Keratinocyte (primary cell): ENCODE data around the gene CYP39A1. TPM values are rescaled to one million over a fixed set of nuclear protein-coding genes. Genes with fewer than 3 reads are reported as not detected.

ENCODE experiments used
- DNase-seq: peaks from one replicate; pipeline ENCODE4 v3.0.0-alpha.2; 2011; ENCODE audit warnings: low read depth, missing footprints, low spot score
- FAIRE-seq: peaks from 2 replicates; lab custom pipeline; 2011; peaks lifted over from hg19 to GRCh38; lab: Jason Lieb, UNC
- H2AFZ ChIP-seq: 2 replicates; pipeline ENCODE4 v1.6.0; 2012; ENCODE audit warnings: low read length, control low read depth, inconsistent platforms; ENCODE audit not compliant: control insufficient read depth
- H3K27ac ChIP-seq: 2 replicates; pipeline ENCODE4 v1.5.1; 2011; ENCODE audit warnings: low read length; ENCODE audit not compliant: control insufficient read depth, insufficient read depth
- H3K27me3 ChIP-seq: 3 replicates; pipeline ENCODE4 v1.6.0; 2011; ENCODE audit warnings: low read length; ENCODE audit not compliant: control insufficient read depth, insufficient read depth; ENCODE audit errors: extremely low read depth
- H3K36me3 ChIP-seq, 2 experiments: 2 replicates in 1 of 2; 3 replicates in 1 of 2; pipeline ENCODE4 v1.5.1; 2011; ENCODE audit warnings: low read length in 2 of 2, mild to moderate bottlenecking in 1 of 2; ENCODE audit not compliant: control insufficient read depth in 2 of 2, insufficient read depth in 2 of 2; ENCODE audit errors: extremely low read depth in 1 of 2
- H3K4me1 ChIP-seq: 3 replicates; pipeline ENCODE4 v1.5.1; 2011; ENCODE audit warnings: low read length; ENCODE audit not compliant: control insufficient read depth, insufficient read depth; ENCODE audit errors: extremely low read depth
- H3K4me2 ChIP-seq: 3 replicates; pipeline ENCODE4 v1.6.0; 2011; ENCODE audit warnings: low read depth, low read length; ENCODE audit not compliant: control insufficient read depth, insufficient read depth; ENCODE audit errors: extremely low read depth
- H3K4me3 ChIP-seq, 3 experiments: fragments of 200-600 bp in 1 of 3; sonication (generic) in 1 of 3; 2 replicates in 2 of 3; 3 replicates in 1 of 3; pipeline ENCODE4 v1.5.1; 2011 to 2016; ENCODE audit warnings: low read length in 3 of 3, mild to moderate bottlenecking in 3 of 3, control low read depth in 2 of 3, inconsistent platforms in 1 of 3, low read depth in 1 of 3, mixed read lengths in 1 of 3, mixed run types in 1 of 3, moderate library complexity in 1 of 3; ENCODE audit not compliant: control insufficient read depth in 2 of 3, insufficient read depth in 2 of 3; ENCODE audit errors: extremely low read depth in 1 of 3
- H3K79me2 ChIP-seq: 2 replicates; pipeline ENCODE4 v1.6.0; 2012; ENCODE audit warnings: low read length; ENCODE audit not compliant: control insufficient read depth, insufficient read depth
- H3K9ac ChIP-seq: 3 replicates; pipeline ENCODE4 v1.6.0; 2011; ENCODE audit warnings: low read length; ENCODE audit not compliant: control insufficient read depth, insufficient read depth; ENCODE audit errors: extremely low read depth
- H3K9me1 ChIP-seq: 3 replicates; pipeline ENCODE4 v1.6.0; 2011; ENCODE audit warnings: low read length; ENCODE audit not compliant: control insufficient read depth, insufficient read depth; ENCODE audit errors: extremely low read depth
- H3K9me3 ChIP-seq: 2 replicates; pipeline ENCODE4 v1.5.1; 2012; ENCODE audit warnings: low read depth, low read length; ENCODE audit not compliant: control insufficient read depth
- H4K20me1 ChIP-seq: 3 replicates; pipeline ENCODE4 v1.6.0; 2011; ENCODE audit warnings: low read length; ENCODE audit not compliant: control insufficient read depth, insufficient read depth; ENCODE audit errors: extremely low read depth
- EZH2 ChIP-seq: IDR thresholded peaks from one replicate; pipeline ENCODE4 v1.6.1; 2012; ENCODE audit warnings: inconsistent platforms, mild to moderate bottlenecking, low read length, moderate library complexity
- dilution Hi-C: fragments of 300-500 bp; cut with MboI; formaldehyde crosslinking; loops from one replicate; pipeline ENCODE4 v1.7.0; 2020; ENCODE audit warnings: low sequenced_read_pairs; ENCODE audit not compliant: extremely low pct_ligation_motif_present
- polyA plus RNA-seq, 5 experiments: library from polyadenylated mRNA; depleted of rRNA in 3 of 5; stranded (reverse) in 3 of 5; stranded (forward) in 1 of 5; unstranded in 1 of 5; fragments of >200 nt; gene quantifications; 1 replicate in 1 of 5; 2 replicates in 3 of 5; 3 replicates in 1 of 5; pipeline versions ENCODE4 v1.2.1 to v1.2.3, GENCODE V29; 2011 to 2012; ENCODE audit warnings: missing spikeins in 2 of 5, low read depth in 1 of 5, low replicate concordance in 1 of 5
- TF ChIP-seq, protein P1 (sequence below), 3 experiments: IDR thresholded peaks in 1 of 3; conservative IDR thresholded peaks in 1 of 3; optimal IDR thresholded peaks in 1 of 3; 2 replicates in 2 of 3; 3 replicates in 1 of 3; pipeline versions ENCODE3 to v1.5.1; 2011; ENCODE audit warnings: low read length in 3 of 3, mild to moderate bottlenecking in 3 of 3, moderate library complexity in 2 of 3, control low read depth in 1 of 3, inconsistent platforms in 1 of 3; ENCODE audit not compliant: insufficient read depth in 2 of 3; ENCODE audit errors: extremely low read depth in 1 of 3

CYP39A1 gene
- polyA plus RNA-seq, 1 donor (not counting 4 experiments of a cell fraction or from before 2014, with no cell fraction given), result 1.6 TPM

DNA sequence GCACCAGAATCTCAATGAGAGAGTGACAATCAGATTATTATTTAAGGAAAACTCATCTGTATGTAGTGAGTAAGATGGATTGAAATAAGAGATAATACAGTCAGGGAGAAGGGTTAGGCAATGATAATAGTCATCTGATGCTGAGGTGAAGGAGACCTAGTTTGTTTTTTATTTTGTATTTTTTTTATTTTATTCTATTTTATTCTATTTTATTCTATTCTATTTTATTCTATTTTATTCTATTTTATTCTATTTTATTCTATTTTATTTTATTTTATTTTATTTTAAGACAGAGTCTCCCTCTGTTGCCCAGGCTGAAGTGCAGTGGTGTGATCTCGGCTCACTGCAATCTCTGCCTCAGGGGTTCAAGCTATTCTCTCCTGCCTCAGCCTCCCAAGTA, 88.7 kb downstream of the CYP39A1 start:
- Histone ChIP-seq H3K9me3 (no peaks in the 10 kb centered on the region), H3K27ac (no peak overlapping the region), H3K79me2 (no peaks in the 10 kb centered on the region), H3K4me3 (no peak overlapping the region), H3K36me3 (no peaks in the 10 kb centered on the region), H4K20me1 (no peaks in the 10 kb centered on the region), H3K9me1 (no peaks in the 10 kb centered on the region), H3K27me3 (no peaks in the 10 kb centered on the region), H3K4me1 (no peaks in the 10 kb centered on the region), H3K9ac (no peak overlapping the region), H3K4me2 (no peak overlapping the region), H2AFZ (no peak overlapping the region)
- no peak for FAIRE-seq
- dilution Hi-C loops, result no loop called here
- no peak for DNase-seq
- TF ChIP-seq EZH2, result no peak
- TF ChIP-seq, protein P1, sequence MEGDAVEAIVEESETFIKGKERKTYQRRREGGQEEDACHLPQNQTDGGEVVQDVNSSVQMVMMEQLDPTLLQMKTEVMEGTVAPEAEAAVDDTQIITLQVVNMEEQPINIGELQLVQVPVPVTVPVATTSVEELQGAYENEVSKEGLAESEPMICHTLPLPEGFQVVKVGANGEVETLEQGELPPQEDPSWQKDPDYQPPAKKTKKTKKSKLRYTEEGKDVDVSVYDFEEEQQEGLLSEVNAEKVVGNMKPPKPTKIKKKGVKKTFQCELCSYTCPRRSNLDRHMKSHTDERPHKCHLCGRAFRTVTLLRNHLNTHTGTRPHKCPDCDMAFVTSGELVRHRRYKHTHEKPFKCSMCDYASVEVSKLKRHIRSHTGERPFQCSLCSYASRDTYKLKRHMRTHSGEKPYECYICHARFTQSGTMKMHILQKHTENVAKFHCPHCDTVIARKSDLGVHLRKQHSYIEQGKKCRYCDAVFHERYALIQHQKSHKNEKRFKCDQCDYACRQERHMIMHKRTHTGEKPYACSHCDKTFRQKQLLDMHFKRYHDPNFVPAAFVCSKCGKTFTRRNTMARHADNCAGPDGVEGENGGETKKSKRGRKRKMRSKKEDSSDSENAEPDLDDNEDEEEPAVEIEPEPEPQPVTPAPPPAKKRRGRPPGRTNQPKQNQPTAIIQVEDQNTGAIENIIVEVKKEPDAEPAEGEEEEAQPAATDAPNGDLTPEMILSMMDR (optimal IDR thresholded peaks at IDR 0.05 in 1 of 3, IDR thresholded peaks at IDR 0.05 in 1 of 3, conservative IDR thresholded peaks at IDR 0.05 in 1 of 3; ENCODE audit: extremely low read depth in 1 of 3, insufficient read depth in 2 of 3, low read length in 3 of 3), result no peak

DNA sequence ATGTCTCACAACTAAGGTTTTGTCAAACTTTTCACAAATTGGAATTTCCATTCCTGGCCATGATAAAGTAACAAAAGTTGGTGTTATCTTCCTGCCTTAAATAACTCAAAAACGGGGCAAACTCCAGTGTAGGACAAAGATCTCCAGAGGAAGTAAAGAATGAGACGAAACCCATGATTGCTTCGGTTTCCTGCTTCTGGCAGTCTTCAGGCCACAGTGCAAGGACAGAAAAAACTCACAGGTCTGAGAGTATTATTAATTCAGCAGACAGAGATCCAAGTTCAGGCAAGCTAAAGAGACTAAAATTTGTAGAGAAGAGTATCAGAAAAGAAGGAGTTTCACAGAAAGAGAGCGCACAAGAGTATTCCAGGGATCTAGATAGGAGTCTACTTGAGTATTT, 96.6 kb downstream of the CYP39A1 start:
- Histone ChIP-seq H3K27ac (no peak overlapping the region), H3K4me2 (no peak overlapping the region), H2AFZ (no peak overlapping the region), H3K9ac (no peak overlapping the region), H3K36me3 (no peaks in the 10 kb centered on the region), H3K4me3 (no peak overlapping the region), H3K9me1 (no peaks in the 10 kb centered on the region), H3K9me3 (no peaks in the 10 kb centered on the region), H3K79me2 (no peaks in the 10 kb centered on the region), H4K20me1 (no peaks in the 10 kb centered on the region), H3K27me3 (no peaks in the 10 kb centered on the region), H3K4me1 (no peaks in the 10 kb centered on the region)
- no peak for FAIRE-seq
- DNase-seq, result no peak
- TF ChIP-seq, protein P1 (optimal IDR thresholded peaks at IDR 0.05 in 1 of 3, IDR thresholded peaks at IDR 0.05 in 1 of 3, conservative IDR thresholded peaks at IDR 0.05 in 1 of 3; ENCODE audit: extremely low read depth in 1 of 3, insufficient read depth in 2 of 3, low read length in 3 of 3), result no peak
- no peak for TF ChIP-seq EZH2
- dilution Hi-C loops, result no loop called here
